NT2/D1 (cell line): ENCODE measurements around the gene HBG1.

Experiments used
- DNase-seq: peaks from one replicate; pipeline ENCODE4 v3.0.0-alpha.2; 2011; ENCODE audit warnings: low read depth, low spot score
- H3K27me3 ChIP-seq: 2 replicates; pipeline ENCODE4 v1.6.0; 2011; ENCODE audit warnings: mild to moderate bottlenecking; ENCODE audit not compliant: insufficient read length, insufficient read depth
- H3K36me3 ChIP-seq: 2 replicates; pipeline ENCODE4 v1.6.1; 2011; ENCODE audit warnings: mild to moderate bottlenecking, low read length, mixed read lengths; ENCODE audit not compliant: insufficient read depth, insufficient read length
- H3K4me1 ChIP-seq: 2 replicates; pipeline ENCODE4 v1.5.1; 2011; ENCODE audit not compliant: insufficient read depth, insufficient read length
- H3K4me3 ChIP-seq: 2 replicates; pipeline ENCODE4 v1.5.1; 2011; ENCODE audit warnings: low read depth; ENCODE audit not compliant: insufficient read length
- H3K9ac ChIP-seq: 2 replicates; pipeline ENCODE4 v1.6.0; 2011; ENCODE audit warnings: low read depth; ENCODE audit not compliant: insufficient read length
- H3K9me3 ChIP-seq: 2 replicates; pipeline ENCODE4 v1.5.1; 2011; ENCODE audit warnings: mild to moderate bottlenecking, low read length; ENCODE audit not compliant: insufficient read depth
- SUZ12 ChIP-seq: IDR thresholded peaks from 2 replicates; pipeline ENCODE4 v1.6.1; 2011; ENCODE audit not compliant: insufficient read length, insufficient read depth; ENCODE audit errors: extremely low read depth
- YY1 ChIP-seq: IDR thresholded peaks from 2 replicates; pipeline ENCODE4 v1.6.1; 2011; ENCODE audit not compliant: insufficient read length, insufficient read depth
- ZNF274 ChIP-seq: IDR thresholded peaks from 2 replicates; pipeline ENCODE4 v1.6.1; 2011; ENCODE audit warnings: mild to moderate bottlenecking, low read depth, low read length

HBG1 gene

DNA sequence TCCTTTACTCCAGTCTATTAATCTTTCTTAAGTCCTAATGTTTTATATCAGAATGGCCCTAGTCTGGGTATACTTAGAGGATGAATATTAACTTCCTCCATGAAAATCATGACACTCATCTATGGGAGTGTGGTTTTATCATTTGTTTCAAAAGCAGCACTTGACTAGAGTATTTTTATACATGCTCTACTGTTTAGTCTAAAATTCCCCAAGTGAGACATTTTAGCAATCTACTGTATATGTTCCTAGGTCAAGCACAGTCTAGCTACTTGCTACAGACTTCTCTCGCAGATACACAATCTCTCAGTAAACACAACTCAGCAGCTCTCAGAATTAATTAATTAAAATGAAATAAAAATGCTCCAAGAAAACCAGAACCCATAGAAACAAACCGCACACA lies 19.9 kb downstream of the HBG1 start:
- H3K9me3 ChIP-seq = no peaks in the 10 kb centered on the region
- no peak overlapping the region for H3K4me3 ChIP-seq
- no peaks in the 10 kb centered on the region for H3K36me3 ChIP-seq
- no peak overlapping the region for H3K9ac ChIP-seq
- DNase-seq = no peak
- no peaks in the 10 kb centered on the region for H3K27me3 ChIP-seq
- TF ChIP-seq ZNF274 (no peak), SUZ12 (no peak), YY1 (no peak)
- no peaks in the 10 kb centered on the region for H3K4me1 ChIP-seq

DNA sequence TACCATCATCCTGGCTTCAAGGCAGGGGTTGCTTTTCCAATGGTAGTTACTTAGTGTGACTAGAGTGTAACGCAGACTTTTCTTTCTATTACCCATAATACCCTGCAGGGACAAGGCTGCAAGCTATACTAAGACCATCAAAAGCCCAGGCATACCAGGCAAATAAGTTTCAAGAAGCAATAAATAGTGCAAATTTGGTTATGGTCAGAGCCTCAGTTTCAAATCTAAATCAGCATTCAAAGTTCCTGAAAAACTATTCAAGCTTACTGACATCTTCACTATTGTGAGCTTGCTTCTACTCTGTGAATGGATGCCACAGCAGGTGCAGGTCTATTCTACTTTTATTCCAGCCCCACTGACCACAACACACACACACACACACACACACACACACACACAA lies 20.3 kb downstream of the HBG1 start:
- H3K27me3 ChIP-seq = no peaks in the 10 kb centered on the region
- DNase-seq = no peak
- no peaks in the 10 kb centered on the region for H3K9me3 ChIP-seq
- H3K9ac ChIP-seq = no peak overlapping the region
- TF ChIP-seq YY1 (no peak), SUZ12 (no peak), ZNF274 (no peak)
- no peaks in the 10 kb centered on the region for H3K4me1 ChIP-seq
- no peaks in the 10 kb centered on the region for H3K36me3 ChIP-seq
- no peak overlapping the region for H3K4me3 ChIP-seq

DNA sequence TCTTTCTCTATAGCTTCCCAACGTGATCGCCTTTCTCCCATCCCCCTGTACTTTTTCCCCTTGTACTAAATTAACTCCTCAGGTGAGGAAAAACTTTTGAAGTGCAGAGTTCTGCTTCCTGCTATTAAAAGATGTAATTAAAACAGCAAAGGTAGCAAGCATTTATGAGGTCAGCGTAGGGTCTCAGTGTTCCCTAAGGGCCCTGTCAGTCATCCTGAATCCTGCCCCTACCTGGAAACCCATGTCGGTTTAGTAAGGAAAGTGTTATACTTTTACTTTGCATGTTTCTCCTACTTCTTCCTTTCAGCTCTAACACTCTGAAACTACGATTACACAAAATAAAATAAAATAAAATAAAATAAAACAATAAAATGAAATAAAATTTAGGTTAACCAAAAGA lies 21.5 kb downstream of the HBG1 start:
- no peak for DNase-seq
- Histone ChIP-seq H3K9ac (no peak overlapping the region), H3K36me3 (no peaks in the 10 kb centered on the region), H3K4me3 (no peak overlapping the region), H3K4me1 (no peaks in the 10 kb centered on the region), H3K9me3 (no peaks in the 10 kb centered on the region), H3K27me3 (no peaks in the 10 kb centered on the region)
- TF ChIP-seq ZNF274 = no peak
- TF ChIP-seq SUZ12 = no peak
- no peak for TF ChIP-seq YY1

DNA sequence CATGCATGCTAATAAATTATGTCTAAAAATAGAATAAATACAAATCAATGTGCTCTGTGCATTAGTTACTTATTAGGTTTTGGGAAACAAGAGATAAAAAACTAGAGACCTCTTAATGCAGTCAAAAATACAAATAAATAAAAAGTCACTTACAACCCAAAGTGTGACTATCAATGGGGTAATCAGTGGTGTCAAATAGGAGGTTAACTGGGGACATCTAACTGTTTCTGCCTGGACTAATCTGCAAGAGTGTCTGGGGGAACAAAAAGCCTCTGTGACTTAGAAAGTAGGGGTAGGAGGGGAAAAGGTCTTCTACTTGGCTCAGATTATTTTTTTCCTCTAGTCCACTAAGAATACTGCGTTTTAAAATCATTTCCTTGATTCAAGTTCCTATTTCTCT lies 22.0 kb downstream of the HBG1 start:
- no peaks in the 10 kb centered on the region for H3K36me3 ChIP-seq
- no peaks in the 10 kb centered on the region for H3K27me3 ChIP-seq
- no peaks in the 10 kb centered on the region for H3K9me3 ChIP-seq
- H3K9ac ChIP-seq = no peak overlapping the region
- TF ChIP-seq YY1 = no peak
- TF ChIP-seq SUZ12 = no peak
- TF ChIP-seq ZNF274 = no peak
- DNase-seq = no peak
- H3K4me1 ChIP-seq = no peaks in the 10 kb centered on the region
- H3K4me3 ChIP-seq = no peak overlapping the region

DNA sequence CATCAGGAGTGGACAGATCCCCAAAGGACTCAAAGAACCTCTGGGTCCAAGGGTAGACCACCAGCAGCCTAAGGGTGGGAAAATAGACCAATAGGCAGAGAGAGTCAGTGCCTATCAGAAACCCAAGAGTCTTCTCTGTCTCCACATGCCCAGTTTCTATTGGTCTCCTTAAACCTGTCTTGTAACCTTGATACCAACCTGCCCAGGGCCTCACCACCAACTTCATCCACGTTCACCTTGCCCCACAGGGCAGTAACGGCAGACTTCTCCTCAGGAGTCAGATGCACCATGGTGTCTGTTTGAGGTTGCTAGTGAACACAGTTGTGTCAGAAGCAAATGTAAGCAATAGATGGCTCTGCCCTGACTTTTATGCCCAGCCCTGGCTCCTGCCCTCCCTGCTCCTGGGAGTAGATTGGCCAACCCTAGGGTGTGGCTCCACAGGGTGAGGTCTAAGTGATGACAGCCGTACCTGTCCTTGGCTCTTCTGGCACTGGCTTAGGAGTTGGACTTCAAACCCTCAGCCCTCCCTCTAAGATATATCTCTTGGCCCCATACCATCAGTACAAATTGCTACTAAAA lies 22.8 kb downstream of the HBG1 start, which contains the start of gene HBB:
Gene HBB (minus strand): TSS at position 340 of the 579 bp plus-strand sequence. CDS start 50 bp downstream, at position 290.
- H3K9me3 ChIP-seq = peaks cover 6% of the 10 kb centered on the region; the same call in 1 of the 2 replicates
- no peak for TF ChIP-seq YY1
- TF ChIP-seq ZNF274 = no peak
- no peak for TF ChIP-seq SUZ12
- H3K9ac ChIP-seq = no peak within 1 kb of the TSS

DNA sequence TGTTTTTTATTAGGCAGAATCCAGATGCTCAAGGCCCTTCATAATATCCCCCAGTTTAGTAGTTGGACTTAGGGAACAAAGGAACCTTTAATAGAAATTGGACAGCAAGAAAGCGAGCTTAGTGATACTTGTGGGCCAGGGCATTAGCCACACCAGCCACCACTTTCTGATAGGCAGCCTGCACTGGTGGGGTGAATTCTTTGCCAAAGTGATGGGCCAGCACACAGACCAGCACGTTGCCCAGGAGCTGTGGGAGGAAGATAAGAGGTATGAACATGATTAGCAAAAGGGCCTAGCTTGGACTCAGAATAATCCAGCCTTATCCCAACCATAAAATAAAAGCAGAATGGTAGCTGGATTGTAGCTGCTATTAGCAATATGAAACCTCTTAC lies 24.2 kb downstream of the HBG1 start:
- no peaks in the 10 kb centered on the region for H3K36me3 ChIP-seq
- no peaks in the 10 kb centered on the region for H3K4me1 ChIP-seq
- H3K9ac ChIP-seq = no peak overlapping the region
- DNase-seq = no peak
- H3K4me3 ChIP-seq = no peak overlapping the region
- TF ChIP-seq SUZ12 (no peak), YY1 (no peak), ZNF274 (no peak)
- H3K27me3 ChIP-seq = no peaks in the 10 kb centered on the region
- peaks cover 6% of the 10 kb centered on the region; the same call in 1 of the 2 replicates for H3K9me3 ChIP-seq

More for the DNA sequence above, 22.8 kb downstream of the HBG1 start, which contains the start of gene HBB:
- Histone ChIP-seq H3K36me3 (no peaks in the 10 kb centered on the region), H3K4me3 (no peak within 1 kb of the TSS), H3K27me3 (no peaks in the 10 kb centered on the region), H3K4me1 (no peaks in the 10 kb centered on the region)
- DNase-seq = no peak

DNA sequence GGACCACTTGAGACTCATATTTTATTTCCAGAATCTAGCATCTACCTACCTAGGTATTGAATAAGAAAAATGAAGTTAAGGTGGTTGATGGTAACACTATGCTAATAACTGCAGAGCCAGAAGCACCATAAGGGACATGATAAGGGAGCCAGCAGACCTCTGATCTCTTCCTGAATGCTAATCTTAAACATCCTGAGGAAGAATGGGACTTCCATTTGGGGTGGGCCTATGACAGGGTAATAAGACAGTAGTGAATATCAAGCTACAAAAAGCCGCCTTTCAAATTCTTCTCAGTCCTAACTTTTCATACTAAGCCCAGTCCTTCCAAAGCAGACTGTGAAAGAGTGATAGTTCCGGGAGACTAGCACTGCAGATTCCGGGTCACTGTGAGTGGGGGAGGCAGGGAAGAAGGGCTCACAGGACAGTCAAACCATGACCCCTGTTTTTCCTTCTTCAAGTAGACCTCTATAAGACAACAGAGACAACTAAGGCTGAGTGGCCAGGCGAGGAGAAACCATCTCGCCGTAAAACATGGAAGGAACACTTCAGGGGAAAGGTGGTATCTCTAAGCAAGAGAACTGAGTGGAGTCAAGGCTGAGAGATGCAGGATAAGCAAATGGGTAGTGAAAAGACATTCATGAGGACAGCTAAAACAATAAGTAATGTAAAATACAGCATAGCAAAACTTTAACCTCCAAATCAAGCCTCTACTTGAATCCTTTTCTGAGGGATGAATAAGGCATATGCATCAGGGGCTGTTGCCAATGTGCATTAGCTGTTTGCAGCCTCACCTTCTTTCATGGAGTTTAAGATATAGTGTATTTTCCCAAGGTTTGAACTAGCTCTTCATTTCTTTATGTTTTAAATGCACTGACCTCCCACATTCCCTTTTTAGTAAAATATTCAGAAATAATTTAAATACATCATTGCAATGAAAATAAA lies 24.8 kb downstream of the HBG1 start:
- H3K9ac ChIP-seq = no peak overlapping the region
- no peaks in the 10 kb centered on the region for H3K36me3 ChIP-seq
- TF ChIP-seq SUZ12 = no peak
- TF ChIP-seq ZNF274 = no peak
- TF ChIP-seq YY1 = no peak
- H3K4me1 ChIP-seq = no peaks in the 10 kb centered on the region
- no peak for DNase-seq
- H3K27me3 ChIP-seq = no peaks in the 10 kb centered on the region
- H3K9me3 ChIP-seq = peaks cover 6% of the 10 kb centered on the region; the same call in 1 of the 2 replicates
- H3K4me3 ChIP-seq = no peak overlapping the region
